Measurements from ENCODE around the gene PCGF6. TPM values are rescaled to one million over a fixed set of nuclear protein-coding genes. Genes with fewer than 3 reads are reported as not detected.
A peak's percentile ranks its signal among the peaks of the same experiment; 100 is the strongest.
"Not testable (repeated sequence)": the region's sequence is repeated elsewhere in the genome, so short reads cannot be mapped to it uniquely, and the experiment has no call there.

Gene PCGF6
- total RNA-seq, 1 donor from 2014 or later = 22.4 TPM

GRCh38 chr10:103382769-103383168, 31.8 kb upstream of the PCGF6 start:
- H3K4me3 ChIP-seq (ENCODE audit: low read depth, low read length) = no peak overlapping the region
- TF ChIP-seq CTCF (conservative IDR thresholded peaks at IDR 0.05; ENCODE audit: low read depth, low read length) = no peak
- DNase-seq (ENCODE audit: low read depth) = no peak

- TF ChIP-seq CTCF (conservative IDR thresholded peaks at IDR 0.05; ENCODE audit: low read depth, low read length) = no peak
- DNase-seq (ENCODE audit: low read depth) = no peak
- no peak overlapping the region for H3K4me3 ChIP-seq (ENCODE audit: low read depth, low read length)
These were observed 23.3 kb upstream of the PCGF6 start for GRCh38 chr10:103374263-103374662.

DNA sequence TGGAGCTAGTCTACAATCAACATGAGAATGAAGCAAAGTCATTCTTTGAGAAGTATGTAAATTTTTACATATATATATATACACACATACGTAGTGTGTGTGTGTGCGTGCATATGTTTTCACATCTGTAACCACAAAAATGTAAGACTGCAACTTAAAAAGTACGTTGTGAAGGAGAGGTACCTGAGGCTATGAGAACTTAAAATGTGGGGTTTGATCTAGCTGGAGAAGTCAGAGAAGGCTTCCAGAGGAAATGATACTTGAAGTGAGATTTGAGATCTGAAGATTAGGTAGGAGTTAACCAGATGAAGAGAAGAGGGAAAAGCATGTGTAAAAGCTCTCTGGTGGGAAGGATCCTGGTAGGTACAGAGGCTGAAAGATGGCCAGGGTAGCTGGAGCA, 22.6 kb upstream of the PCGF6 start:
- no peak overlapping the region for H3K4me3 ChIP-seq (ENCODE audit: low read depth, low read length)
- DNase-seq (ENCODE audit: low read depth) = no peak
- no peak for TF ChIP-seq CTCF (conservative IDR thresholded peaks at IDR 0.05; ENCODE audit: low read depth, low read length)

DNA sequence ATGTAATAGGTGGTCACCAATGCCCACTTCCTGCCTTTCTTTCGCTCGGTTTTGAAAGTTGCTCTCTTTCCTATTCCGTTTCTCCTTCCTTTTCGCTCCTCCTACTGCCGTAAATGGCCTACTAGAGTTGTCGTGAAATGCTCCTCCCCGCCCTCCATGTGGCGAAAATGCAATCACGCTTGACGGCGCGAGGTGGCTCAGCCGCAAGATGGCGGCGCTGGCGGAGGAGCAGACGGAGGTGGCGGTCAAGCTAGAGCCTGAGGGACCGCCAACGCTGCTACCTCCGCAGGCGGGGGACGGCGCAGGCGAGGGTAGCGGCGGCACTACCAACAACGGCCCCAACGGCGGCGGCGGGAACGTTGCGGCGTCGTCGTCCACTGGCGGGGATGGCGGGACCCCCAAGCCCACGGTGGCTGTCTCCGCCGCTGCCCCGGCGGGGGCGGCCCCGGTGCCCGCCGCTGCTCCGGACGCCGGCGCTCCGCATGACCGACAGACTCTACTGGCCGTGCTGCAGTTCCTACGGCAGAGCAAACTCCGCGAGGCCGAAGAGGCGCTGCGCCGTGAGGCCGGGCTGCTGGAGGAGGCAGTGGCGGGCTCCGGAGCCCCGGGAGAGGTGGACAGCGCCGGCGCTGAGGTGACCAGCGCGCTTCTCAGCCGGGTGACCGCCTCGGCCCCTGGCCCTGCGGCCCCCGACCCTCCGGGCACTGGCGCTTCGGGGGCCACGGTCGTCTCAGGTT, 17.0 kb upstream of the PCGF6 start, which contains the start of gene TAF5:
TSS of gene TAF5 (plus strand) at position 195 of the 737 bp plus-strand sequence. CDS start at position 209, 14 bp downstream.
- peak within 1 kb of the TSS; percentile 85 for H3K4me3 ChIP-seq (ENCODE audit: low read depth, low read length)
- TF ChIP-seq CTCF (conservative IDR thresholded peaks at IDR 0.05; ENCODE audit: low read depth, low read length) = no peak
- DNase-seq (ENCODE audit: low read depth) = peak; percentile 76

- peak overlapping the region; percentile 85 for H3K4me3 ChIP-seq (ENCODE audit: low read depth, low read length)
- no peak for DNase-seq (ENCODE audit: low read depth)
- no peak for TF ChIP-seq CTCF (conservative IDR thresholded peaks at IDR 0.05; ENCODE audit: low read depth, low read length)
These were observed 16.4 kb upstream of the PCGF6 start for GRCh38 chr10:103367379-103367781.

DNA sequence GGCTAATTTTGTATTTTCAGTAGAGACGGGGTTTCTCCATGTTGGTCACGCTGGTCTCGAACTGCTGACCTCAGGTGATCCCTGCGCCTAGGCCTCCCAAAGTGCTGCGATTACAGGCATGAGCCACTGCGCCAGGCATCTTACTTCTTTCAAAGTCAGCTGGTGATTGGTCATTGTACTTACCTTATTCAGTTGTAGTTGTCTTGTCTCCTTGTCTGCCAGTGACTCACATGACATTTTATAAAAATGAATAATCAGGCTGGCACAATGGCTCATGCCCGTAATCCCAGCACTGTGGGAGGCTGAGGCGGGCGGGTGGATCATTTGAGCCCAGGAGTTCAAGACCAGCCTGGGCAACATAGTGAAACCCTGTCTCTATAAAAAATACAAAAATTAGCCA, 9.9 kb upstream of the PCGF6 start:
- H3K4me3 ChIP-seq (ENCODE audit: low read depth, low read length); DNase-seq (ENCODE audit: low read depth): not testable (repeated sequence)

DNA sequence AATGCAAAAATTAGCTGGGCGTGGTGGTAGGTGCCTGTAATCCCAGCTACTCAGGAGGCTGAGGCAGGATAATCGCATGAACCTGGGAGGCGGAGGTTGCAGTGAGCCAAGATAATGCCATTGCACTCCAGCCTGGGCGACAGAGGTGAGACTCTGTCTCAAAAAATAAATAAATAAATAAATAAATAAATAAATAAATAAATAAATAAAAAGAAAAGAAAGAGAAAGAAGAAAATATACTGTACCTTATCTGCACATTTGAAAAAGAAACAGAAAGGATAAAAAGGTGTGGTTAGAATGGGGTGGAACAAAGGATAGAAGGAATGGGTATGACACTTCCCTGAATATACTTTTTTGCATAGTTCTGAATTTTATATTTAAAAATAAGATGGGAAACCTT, 8.6 kb upstream of the PCGF6 start:
- DNase-seq (ENCODE audit: low read depth); H3K4me3 ChIP-seq (ENCODE audit: low read depth, low read length): not testable (repeated sequence)

DNA sequence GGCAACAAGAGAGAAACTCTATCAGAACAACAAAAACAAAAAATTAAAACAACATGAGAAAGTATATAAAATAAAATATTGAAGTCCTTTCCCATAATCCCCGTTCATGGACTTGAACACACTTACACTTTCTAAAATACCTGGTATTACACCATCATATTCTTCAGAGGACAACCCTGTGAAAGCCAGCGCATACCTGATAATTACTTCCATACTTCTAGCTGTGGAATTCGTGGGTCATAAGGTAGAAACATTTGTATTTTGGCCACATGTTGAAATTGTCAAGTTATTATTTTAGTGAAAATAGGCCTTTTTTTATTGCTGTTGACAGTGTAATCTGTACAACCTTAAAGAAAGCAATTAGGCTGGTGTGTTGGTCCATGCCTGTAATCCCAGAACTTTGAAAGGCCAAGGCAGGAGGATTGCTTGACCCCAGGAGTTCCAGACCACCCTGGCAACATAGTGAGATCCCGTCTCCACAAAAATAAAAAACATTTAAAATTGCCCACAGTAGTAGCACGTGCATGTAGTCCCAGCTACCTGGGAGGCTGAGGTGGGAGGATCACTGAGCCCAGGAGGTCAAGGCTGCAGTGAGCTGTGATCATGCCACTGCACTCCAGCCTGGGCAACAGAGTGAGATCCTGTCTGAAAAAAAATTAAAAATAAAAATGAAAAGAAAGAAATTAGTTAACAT, 5.1 kb upstream of the PCGF6 start:
- no peak for TF ChIP-seq CTCF (conservative IDR thresholded peaks at IDR 0.05; ENCODE audit: low read depth, low read length)
- no peak overlapping the region for H3K4me3 ChIP-seq (ENCODE audit: low read depth, low read length)
- DNase-seq (ENCODE audit: low read depth) = no peak

- DNase-seq (ENCODE audit: low read depth); H3K4me3 ChIP-seq (ENCODE audit: low read depth, low read length): not testable (repeated sequence)
These were observed 3.6 kb upstream of the PCGF6 start for GRCh38 chr10:103354567-103354966.
